Natural killer cell (primary cell): ENCODE results near the gene CSRP1. TPM values are rescaled to one million over a fixed set of nuclear protein-coding genes. Genes with fewer than 3 reads are reported as not detected.

Experiments
- ATAC-seq, 3 donors: fragments of 150-1000 bp in 2 of 3; fragments of 200-7000 bp in 1 of 3; cut with Tn5 transposase; 1 replicate in 1 of 3; 2 replicates in 2 of 3; pipeline ENCODE4 v1.10.0; 2021; ENCODE audit warnings: mild to moderate bottlenecking in 2 of 3, moderate library complexity in 2 of 3
- DNase-seq, 2 donors: peaks; one replicate each; pipeline versions ENCODE4 v3.0.0 to v3.0.0-alpha.2; 2013 to 2021; ENCODE audit warnings: mixed read lengths in 1 of 2
- H3K27ac ChIP-seq: one replicate; pipeline ENCODE4 v1.5.1; 2013; ENCODE audit warnings: mild to moderate bottlenecking, low read length
- H3K27me3 ChIP-seq: one replicate; pipeline ENCODE4 v1.6.1; 2013; ENCODE audit warnings: low read length; ENCODE audit not compliant: control insufficient read depth, insufficient read depth
- H3K36me3 ChIP-seq: one replicate; pipeline ENCODE4 v1.6.1; 2013; ENCODE audit warnings: low read length; ENCODE audit not compliant: control insufficient read depth, insufficient read depth
- H3K4me1 ChIP-seq: one replicate; pipeline ENCODE4 v1.6.1; 2013; ENCODE audit warnings: low read length; ENCODE audit not compliant: control insufficient read depth, insufficient read depth
- H3K4me3 ChIP-seq: one replicate; pipeline ENCODE4 v1.5.1; 2013; ENCODE audit warnings: low read length
- H3K9me3 ChIP-seq: one replicate; pipeline ENCODE4 v1.6.1; 2013; ENCODE audit warnings: low read length; ENCODE audit not compliant: control insufficient read depth, insufficient read depth
- H3K27ac Mint-ChIP-seq, 2 donors: one replicate each; pipeline ENCODE4 v1.8.0; 2022; ENCODE audit warnings: mild to moderate bottlenecking in 2 of 2, mixed read lengths in 2 of 2, moderate library complexity in 1 of 2
- H3K27me3 Mint-ChIP-seq, 2 donors: one replicate each; pipeline ENCODE4 v1.8.0; 2022; ENCODE audit warnings: low read depth in 2 of 2, mixed read lengths in 2 of 2
- H3K36me3 Mint-ChIP-seq: one replicate; pipeline ENCODE4 v1.8.0; 2022; ENCODE audit warnings: mixed read lengths
- H3K4me1 Mint-ChIP-seq, 2 donors: one replicate each; pipeline ENCODE4 v1.8.0; 2022; ENCODE audit warnings: mixed read lengths in 2 of 2
- H3K4me3 Mint-ChIP-seq: one replicate; pipeline ENCODE4 v1.8.0; 2022; ENCODE audit warnings: mild to moderate bottlenecking, moderate library complexity, mixed read lengths
- H3K9me3 Mint-ChIP-seq, 2 donors: one replicate each; pipeline ENCODE4 v1.8.0; 2022; ENCODE audit warnings: mixed read lengths in 2 of 2
- WGBS: methylation state at CpG from one replicate; pipeline ENCODE4 v1.1.7; 2013; ENCODE audit warnings: missing lambda C conversion rate; ENCODE audit not compliant: insufficient coverage; 5-methylcytosine and 5-hydroxymethylcytosine counted together
- intact Hi-C: fragments of 100-400 bp; cut with micrococcal nuclease; formaldehyde crosslinking; loops from one replicate; pipeline ENCODE4 v1.14.2; 2022
- total RNA-seq, 4 donors: library from RNA; stranded (reverse); fragments of 120-200 nt in 1 of 4; gene quantifications; one replicate each; pipeline versions ENCODE4 v1.2.3 to v1.2.4, GENCODE V29; 2013 to 2022
- TF ChIP-seq, protein P1 (sequence below): fragments of 200-600 bp; IDR thresholded peaks from one replicate; pipeline ENCODE4 v1.8.0; 2022; ENCODE audit warnings: antibody characterized with exemption

CSRP1 gene
- total RNA-seq, 3 donors from 2014 or later (not counting 1 experiment from before 2014, with no cell fraction given): 36.9 to 48.4 (median 44.1) TPM

DNA sequence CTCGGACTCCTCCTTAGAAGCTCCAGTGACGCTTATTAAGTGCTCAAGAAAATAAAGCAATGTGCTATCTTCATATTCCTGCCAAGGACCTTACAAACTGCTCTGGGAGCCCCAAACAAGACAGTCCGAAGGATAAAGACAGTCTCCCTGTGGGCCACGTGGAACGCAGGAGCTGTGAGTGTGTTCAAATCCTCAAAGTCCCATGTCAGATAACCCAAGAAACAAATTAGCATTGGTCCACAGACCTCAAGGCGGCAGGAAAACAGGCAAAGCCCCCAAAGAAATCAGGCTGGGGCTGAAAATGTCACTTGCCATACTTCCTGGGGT lies 29.0 kb upstream of the CSRP1 start:
- Histone ChIP-seq H3K36me3 (no peaks in the 10 kb centered on the region), H3K27ac (no peak overlapping the region), H3K4me1 (peaks cover 18% of the 10 kb centered on the region), H3K4me3 (no peak overlapping the region), H3K27me3 (peaks cover 20% of the 10 kb centered on the region), H3K9me3 (no peaks in the 10 kb centered on the region)
- TF ChIP-seq, protein P1, sequence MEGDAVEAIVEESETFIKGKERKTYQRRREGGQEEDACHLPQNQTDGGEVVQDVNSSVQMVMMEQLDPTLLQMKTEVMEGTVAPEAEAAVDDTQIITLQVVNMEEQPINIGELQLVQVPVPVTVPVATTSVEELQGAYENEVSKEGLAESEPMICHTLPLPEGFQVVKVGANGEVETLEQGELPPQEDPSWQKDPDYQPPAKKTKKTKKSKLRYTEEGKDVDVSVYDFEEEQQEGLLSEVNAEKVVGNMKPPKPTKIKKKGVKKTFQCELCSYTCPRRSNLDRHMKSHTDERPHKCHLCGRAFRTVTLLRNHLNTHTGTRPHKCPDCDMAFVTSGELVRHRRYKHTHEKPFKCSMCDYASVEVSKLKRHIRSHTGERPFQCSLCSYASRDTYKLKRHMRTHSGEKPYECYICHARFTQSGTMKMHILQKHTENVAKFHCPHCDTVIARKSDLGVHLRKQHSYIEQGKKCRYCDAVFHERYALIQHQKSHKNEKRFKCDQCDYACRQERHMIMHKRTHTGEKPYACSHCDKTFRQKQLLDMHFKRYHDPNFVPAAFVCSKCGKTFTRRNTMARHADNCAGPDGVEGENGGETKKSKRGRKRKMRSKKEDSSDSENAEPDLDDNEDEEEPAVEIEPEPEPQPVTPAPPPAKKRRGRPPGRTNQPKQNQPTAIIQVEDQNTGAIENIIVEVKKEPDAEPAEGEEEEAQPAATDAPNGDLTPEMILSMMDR: no peak
- no peak for ATAC-seq
- intact Hi-C loops: no loop called here
- Mint-ChIP-seq H3K27me3 (peaks cover 44 to 54% of the 10 kb centered on the region in 2 donors), H3K4me3 (no peak overlapping the region), H3K4me1 (peaks cover 8 to 26% of the 10 kb centered on the region in 2 donors), H3K9me3 (no peaks in the 10 kb centered on the region), H3K27ac (no peak overlapping the region), H3K36me3 (no peaks in the 10 kb centered on the region)
- 78% methylated on average over 6 of the region's 6 CpGs for WGBS
- no peak for DNase-seq

DNA sequence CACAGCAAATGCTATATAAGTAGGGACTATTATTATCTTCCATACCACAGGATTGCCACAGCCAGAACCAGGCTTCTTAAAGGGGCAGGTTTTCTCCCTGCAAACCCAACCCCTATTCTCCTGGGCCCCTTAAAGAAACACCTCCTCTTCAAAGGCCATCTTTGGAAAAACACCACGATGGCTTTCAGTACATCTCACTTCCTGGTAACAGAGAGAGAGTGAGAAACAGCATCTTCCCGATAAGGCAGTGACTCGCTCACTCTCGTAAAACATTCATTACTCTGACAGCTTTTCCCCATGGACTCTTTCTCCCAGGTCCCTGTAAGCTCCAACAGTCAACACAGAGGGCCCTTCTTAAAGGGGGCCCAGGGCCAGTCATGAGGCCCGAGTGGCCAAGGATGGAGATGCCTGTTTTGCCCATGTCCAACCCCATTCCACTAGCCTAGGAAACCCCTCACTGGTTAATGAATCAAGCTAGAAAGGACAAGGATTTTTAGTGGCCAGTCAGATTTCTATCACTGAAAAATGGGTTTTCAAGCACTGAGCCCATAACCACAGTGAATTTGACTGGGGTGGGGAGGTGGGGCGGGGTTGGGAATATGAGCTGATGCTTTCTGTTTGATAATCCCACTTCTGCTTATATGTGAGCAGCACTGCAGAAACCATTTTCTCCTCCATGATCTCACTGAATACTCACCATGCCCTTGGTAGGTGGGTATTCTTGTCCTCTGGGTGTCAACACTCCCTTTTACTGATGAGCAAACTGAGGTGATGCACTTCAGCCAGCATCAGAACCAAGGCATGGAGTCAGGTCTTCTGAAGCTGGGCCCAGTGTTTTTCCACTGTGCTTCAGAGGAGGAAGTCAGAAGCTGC lies 28.4 kb upstream of the CSRP1 start:
- Mint-ChIP-seq H3K4me3 (no peak overlapping the region), H3K27me3 (peaks cover 41 to 48% of the 10 kb centered on the region in 2 donors)

DNA sequence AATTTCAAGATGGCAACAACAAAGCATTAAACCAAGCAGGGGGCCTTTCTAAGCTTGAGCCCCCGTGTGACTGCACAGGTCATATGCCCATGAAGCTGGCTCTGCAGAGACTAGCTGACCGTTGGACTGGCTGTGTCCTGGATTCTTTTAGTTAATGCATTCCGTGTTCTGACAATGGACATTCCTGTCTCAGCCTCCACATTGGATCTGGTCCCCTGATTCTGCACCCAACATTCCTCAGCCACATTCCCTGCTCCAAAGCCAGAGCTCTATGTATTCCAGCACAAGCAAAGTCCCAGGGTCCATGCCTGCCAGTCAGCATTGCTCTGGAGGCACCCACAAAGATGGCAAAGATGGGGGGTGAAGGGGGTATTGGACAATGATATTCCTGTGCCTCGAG lies 26.9 kb upstream of the CSRP1 start:
- no peak overlapping the region for H3K4me3 Mint-ChIP-seq
- Histone ChIP-seq H3K27ac (no peak overlapping the region), H3K36me3 (no peaks in the 10 kb centered on the region), H3K27me3 (peaks cover 14% of the 10 kb centered on the region), H3K9me3 (no peaks in the 10 kb centered on the region), H3K4me1 (peaks cover 10% of the 10 kb centered on the region), H3K4me3 (no peak overlapping the region)
- no peak overlapping the region for H3K27ac Mint-ChIP-seq
- no peaks in the 10 kb centered on the region for H3K36me3 Mint-ChIP-seq
- H3K4me1 Mint-ChIP-seq: peaks cover 8 to 16% of the 10 kb centered on the region in 2 donors
- intact Hi-C loops: no loop called here
- WGBS: 91% methylated on average over 4 of the region's 4 CpGs
- TF ChIP-seq, protein P1: no peak
- H3K9me3 Mint-ChIP-seq: no peaks in the 10 kb centered on the region
- ATAC-seq: no peak
- no peak for DNase-seq
- H3K27me3 Mint-ChIP-seq: peaks cover 34 to 39% of the 10 kb centered on the region in 2 donors

More for the DNA sequence above, 28.4 kb upstream of the CSRP1 start:
- intact Hi-C loops: no loop called here
- WGBS: 52% methylated on average over 5 of the region's 6 CpGs
- ATAC-seq: no peak
- TF ChIP-seq, protein P1: no peak
- H3K27me3 ChIP-seq: peaks cover 20% of the 10 kb centered on the region
- no peaks in the 10 kb centered on the region for H3K36me3 ChIP-seq
- Mint-ChIP-seq H3K27ac (no peak overlapping the region), H3K9me3 (no peaks in the 10 kb centered on the region), H3K4me1 (peaks cover 8 to 25% of the 10 kb centered on the region in 2 donors), H3K36me3 (no peaks in the 10 kb centered on the region)
- H3K27ac ChIP-seq: no peak overlapping the region
- H3K4me1 ChIP-seq: peaks cover 18% of the 10 kb centered on the region
- no peaks in the 10 kb centered on the region for H3K9me3 ChIP-seq
- no peak overlapping the region for H3K4me3 ChIP-seq
- DNase-seq: no peak
